Breast epithelium (tissue), 3 donors: ENCODE results near the gene CNKSR1.

Source experiments
- POLR2A ChIP-seq: fragments of 450-650 bp; IDR thresholded peaks from one replicate; pipeline ENCODE4 v1.6.1; 2016; ENCODE audit warnings: antibody characterized with exemption, mild to moderate bottlenecking, moderate library complexity
- POLR2AphosphoS5 ChIP-seq, 3 donors: sonication (generic); formaldehyde crosslinking; IDR thresholded peaks; one replicate each; pipeline ENCODE4 v1.6.1; 2017; ENCODE audit warnings: antibody characterized with exemption in 3 of 3
- TF ChIP-seq, protein P1 (sequence below), 3 donors: fragments of 450-650 bp; IDR thresholded peaks; one replicate each; pipeline ENCODE4 v1.5.1; 2016 to 2017; ENCODE audit warnings: antibody characterized with exemption in 3 of 3, mild to moderate bottlenecking in 3 of 3, moderate library complexity in 3 of 3

- TF ChIP-seq POLR2A (no peak), POLR2AphosphoS5 (IDR thresholded peaks at IDR 0.05) (no peak)
- TF ChIP-seq, protein P1, sequence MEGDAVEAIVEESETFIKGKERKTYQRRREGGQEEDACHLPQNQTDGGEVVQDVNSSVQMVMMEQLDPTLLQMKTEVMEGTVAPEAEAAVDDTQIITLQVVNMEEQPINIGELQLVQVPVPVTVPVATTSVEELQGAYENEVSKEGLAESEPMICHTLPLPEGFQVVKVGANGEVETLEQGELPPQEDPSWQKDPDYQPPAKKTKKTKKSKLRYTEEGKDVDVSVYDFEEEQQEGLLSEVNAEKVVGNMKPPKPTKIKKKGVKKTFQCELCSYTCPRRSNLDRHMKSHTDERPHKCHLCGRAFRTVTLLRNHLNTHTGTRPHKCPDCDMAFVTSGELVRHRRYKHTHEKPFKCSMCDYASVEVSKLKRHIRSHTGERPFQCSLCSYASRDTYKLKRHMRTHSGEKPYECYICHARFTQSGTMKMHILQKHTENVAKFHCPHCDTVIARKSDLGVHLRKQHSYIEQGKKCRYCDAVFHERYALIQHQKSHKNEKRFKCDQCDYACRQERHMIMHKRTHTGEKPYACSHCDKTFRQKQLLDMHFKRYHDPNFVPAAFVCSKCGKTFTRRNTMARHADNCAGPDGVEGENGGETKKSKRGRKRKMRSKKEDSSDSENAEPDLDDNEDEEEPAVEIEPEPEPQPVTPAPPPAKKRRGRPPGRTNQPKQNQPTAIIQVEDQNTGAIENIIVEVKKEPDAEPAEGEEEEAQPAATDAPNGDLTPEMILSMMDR (IDR thresholded peaks at IDR 0.05) = no peak
These were observed 44.5 kb upstream of the CNKSR1 start for GRCh38 chr1:26132834-26133167.
